ENCODE measurements around the gene COL6A2.

COL6A2 gene

DNA sequence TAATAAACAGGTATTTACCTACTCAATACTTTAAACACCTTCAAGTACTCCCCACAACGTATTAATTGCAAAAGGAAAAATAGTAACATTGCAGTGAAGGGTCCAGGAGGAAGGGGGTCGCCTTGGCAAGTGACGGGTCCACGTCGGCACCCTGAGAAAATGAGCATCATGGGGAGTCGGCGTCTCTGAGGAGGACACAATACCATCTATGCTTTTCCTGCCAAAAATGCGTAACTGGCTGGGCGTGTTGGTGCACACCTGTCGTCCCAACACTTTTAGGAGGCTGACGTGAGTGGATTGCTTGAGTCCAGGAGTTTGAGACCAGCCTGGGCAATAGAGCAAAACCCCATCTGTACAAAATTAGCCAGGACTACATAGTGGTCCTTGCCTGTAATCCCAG is 50.2 kb downstream of the COL6A2 start:
- no peak for DNase-seq (ENCODE audit: low read depth)
- no peak overlapping the region for H3K4me3 ChIP-seq (ENCODE audit: low read length)
- TF ChIP-seq, protein P1, sequence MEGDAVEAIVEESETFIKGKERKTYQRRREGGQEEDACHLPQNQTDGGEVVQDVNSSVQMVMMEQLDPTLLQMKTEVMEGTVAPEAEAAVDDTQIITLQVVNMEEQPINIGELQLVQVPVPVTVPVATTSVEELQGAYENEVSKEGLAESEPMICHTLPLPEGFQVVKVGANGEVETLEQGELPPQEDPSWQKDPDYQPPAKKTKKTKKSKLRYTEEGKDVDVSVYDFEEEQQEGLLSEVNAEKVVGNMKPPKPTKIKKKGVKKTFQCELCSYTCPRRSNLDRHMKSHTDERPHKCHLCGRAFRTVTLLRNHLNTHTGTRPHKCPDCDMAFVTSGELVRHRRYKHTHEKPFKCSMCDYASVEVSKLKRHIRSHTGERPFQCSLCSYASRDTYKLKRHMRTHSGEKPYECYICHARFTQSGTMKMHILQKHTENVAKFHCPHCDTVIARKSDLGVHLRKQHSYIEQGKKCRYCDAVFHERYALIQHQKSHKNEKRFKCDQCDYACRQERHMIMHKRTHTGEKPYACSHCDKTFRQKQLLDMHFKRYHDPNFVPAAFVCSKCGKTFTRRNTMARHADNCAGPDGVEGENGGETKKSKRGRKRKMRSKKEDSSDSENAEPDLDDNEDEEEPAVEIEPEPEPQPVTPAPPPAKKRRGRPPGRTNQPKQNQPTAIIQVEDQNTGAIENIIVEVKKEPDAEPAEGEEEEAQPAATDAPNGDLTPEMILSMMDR (IDR thresholded peaks at IDR 0.05; ENCODE audit: insufficient read depth, low read depth, low read length, missing control alignments): no peak

DNA sequence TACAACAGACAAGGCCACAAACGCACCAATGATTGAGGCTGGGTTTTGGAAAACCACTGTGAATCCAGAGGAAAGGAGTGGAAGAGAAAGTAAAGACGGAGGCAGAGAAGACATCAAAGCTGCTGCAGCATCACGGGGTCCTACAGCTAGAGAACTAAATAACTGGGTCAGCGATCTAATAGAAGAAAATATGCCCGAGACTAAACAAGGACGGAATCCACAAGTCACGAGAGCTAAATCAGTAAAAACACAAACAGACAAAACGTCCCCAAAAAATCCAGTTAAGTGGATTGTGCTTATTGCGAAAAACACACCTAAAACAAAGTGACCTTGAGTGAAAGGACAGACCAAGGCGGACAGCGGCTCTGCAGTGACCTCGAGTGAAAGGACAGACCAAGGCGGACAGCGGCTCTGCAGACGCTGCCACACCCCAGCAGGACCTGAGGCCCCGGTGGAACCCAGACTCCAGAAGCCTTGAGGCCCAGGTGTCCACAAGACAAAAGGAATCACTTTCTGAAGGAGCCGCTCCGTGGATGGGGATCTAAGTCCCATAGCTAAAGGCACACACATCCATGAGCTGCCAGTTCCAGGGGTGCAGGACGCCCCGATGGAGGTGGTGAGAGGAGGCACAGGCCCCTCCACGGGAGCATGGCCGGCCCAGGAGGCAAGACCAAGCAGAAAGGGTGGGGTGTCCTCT is 51.4 kb downstream of the COL6A2 start:
- no peak overlapping the region for H3K4me3 ChIP-seq (ENCODE audit: low read length)
- TF ChIP-seq, protein P1 (IDR thresholded peaks at IDR 0.05; ENCODE audit: insufficient read depth, low read depth, low read length, missing control alignments): no peak
- DNase-seq (ENCODE audit: low read depth): no peak

DNA sequence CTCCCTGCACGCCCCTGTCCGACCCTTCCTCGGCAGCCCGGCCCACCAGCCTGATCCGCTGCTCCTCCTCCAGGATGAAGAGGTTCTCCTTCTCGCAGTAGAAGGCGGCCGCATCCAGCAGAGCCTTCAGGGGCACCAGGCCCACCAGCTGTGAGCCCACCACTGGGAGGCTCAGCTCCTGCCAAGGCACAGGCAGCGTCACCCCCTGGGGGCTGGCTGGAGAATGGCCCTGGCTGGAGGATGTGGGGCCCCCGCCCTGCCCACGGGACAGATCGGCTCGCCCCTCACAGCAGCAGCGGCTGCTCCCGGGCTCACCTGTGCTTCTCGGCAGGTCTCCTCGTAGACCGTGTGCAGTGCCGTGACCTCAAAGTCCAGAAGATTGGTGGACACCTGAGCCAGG is 52.2 kb downstream of the COL6A2 start:
- H3K4me3 ChIP-seq (ENCODE audit: low read length): no peak overlapping the region
- TF ChIP-seq, protein P1 (IDR thresholded peaks at IDR 0.05; ENCODE audit: insufficient read depth, low read depth, low read length, missing control alignments): no peak
- DNase-seq (ENCODE audit: low read depth): no peak

DNA sequence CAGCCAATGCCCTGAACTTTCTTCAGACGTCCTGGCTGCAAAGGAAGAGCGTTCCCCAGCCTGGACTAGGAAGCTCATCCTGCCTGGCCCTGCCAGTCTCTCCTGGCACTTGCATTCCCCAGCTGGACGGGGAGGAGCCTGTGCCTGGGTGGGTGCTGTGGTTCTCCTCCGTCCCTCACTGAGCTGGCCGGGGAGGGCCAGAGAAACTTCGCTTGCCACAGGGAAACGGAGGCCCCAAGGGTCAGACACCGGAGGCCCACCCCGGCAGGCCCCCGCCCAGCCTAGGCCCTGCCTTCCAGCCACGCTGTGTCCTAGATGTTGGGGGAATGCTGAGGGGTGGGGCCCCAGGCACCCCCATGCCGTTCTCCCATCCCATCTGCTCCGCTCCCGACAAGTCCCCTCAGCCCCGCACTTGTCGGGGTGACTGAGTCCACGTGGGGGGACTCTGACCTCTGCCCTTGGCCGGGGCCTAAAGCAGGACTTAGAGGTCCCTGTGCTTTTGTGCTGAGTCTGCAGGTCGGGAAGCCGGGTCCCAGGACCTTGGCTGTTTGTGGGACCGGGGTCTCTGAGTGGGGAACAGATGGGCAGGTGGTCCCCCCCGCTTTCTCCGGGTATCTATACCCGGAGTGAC is 52.7 kb downstream of the COL6A2 start:
- TF ChIP-seq, protein P1 (IDR thresholded peaks at IDR 0.05; ENCODE audit: insufficient read depth, low read depth, low read length, missing control alignments): no peak
- DNase-seq (ENCODE audit: low read depth): no peak
- H3K4me3 ChIP-seq (ENCODE audit: low read length): no peak overlapping the region

DNA sequence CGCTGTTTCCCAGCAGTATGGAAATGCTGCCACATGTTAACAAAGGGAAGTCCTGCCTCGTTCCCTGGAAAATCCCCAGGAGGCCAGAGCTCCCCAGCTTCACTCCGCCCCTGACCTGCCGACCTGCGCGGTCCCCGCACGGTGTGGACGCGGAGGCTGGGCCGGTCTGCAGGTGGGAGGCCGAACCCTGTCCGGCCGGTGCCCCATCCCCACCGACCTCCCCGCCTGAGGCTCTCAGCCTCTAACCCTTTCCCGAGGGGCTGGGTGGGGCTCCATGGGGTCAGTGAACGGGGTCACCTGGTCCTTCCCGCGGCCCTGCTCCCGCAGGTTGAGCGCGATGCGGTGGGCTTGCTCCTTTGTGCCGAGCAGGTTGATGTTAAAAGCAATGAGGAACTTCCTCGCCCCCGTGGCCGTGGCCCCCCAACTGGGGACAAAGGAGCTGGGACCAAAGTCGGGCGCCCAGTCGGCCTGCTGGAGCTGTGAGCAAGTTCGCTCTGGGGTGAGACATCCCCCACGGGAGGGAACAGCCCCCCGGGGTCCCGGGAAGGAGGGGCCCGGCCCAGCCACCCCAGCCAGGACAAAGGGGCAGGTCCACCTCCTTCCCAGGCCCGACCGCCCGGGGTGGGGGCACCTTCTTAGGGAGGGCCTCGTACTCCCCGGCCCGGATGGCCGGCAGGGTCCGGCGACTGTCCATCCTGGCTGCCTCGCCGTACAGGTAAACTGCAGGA is 53.5 kb downstream of the COL6A2 start:
- H3K4me3 ChIP-seq (ENCODE audit: low read length): no peak overlapping the region
- DNase-seq (ENCODE audit: low read depth): no peak
- TF ChIP-seq, protein P1 (IDR thresholded peaks at IDR 0.05; ENCODE audit: insufficient read depth, low read depth, low read length, missing control alignments): no peak

DNA sequence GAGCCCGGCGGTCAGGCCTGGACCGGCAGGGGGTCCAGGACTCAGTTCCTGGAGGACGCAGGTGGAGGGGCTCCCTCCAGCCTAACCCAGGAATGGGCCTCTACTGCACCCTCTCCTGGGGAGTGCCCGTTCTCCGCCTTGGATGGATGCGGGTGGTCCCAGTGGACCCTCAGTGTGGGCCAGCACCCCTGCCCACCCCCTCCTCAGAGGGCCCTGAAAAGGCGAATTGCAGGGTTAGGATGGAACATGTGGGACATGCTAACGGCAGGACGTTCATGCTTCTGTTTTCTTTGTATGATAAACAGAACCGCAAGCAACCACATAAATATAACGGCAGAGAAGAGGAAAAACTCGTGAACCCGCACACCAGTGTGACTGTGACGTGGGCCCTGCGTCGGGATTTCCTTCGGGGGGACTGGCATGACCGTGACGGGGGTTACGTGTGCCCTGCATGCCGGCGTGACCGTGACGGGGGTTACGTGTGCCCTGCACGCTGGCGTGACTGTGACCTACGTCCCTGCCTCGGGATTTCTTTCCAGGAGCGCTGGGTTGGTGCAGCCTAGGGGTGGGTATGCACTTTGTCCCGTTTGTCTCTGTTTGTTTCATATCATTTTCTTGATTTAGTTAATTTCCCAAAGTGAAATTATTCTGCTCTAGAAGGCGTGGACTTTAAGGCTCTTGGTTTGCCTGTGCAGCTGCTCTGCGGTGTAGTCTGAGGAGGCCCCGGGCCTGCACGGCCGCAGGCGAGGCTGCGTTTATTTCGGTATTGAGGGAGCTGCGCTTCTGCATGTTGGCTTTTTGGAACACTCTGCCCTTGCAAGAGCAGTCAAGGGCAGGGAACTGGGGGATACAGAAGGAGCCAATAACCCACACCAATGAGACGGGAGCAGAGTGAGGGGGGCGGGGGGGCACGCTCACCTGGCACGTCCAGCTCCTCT is 54.3 kb downstream of the COL6A2 start:
- no peak overlapping the region for H3K4me3 ChIP-seq (ENCODE audit: low read length)
- TF ChIP-seq, protein P1 (IDR thresholded peaks at IDR 0.05; ENCODE audit: insufficient read depth, low read depth, low read length, missing control alignments): no peak
- DNase-seq (ENCODE audit: low read depth): no peak
